Karpas-422 (cell line): ENCODE data around the gene SERPINB7. TPM values are rescaled to one million over a fixed set of nuclear protein-coding genes. Genes with fewer than 3 reads are reported as not detected.

Experiments
- DNase-seq: peaks from one replicate; pipeline ENCODE4 v3.0.0-alpha.2; 2015
- H2AFZ ChIP-seq: fragments of 200-600 bp; sonication (generic); 2 replicates; pipeline ENCODE4 v1.6.1; 2014; ENCODE audit warnings: antibody characterized with exemption, low read length, mixed read lengths
- H3K27ac ChIP-seq: fragments of 200-600 bp; sonication (generic); 2 replicates; pipeline ENCODE4 v1.5.1; 2014; ENCODE audit warnings: mild to moderate bottlenecking, low read length, moderate library complexity
- H3K27me3 ChIP-seq: fragments of 200-600 bp; sonication (generic); 2 replicates; pipeline ENCODE4 v1.6.1; 2014; ENCODE audit warnings: low read length, mixed read lengths
- H3K36me3 ChIP-seq: fragments of 200-600 bp; sonication (generic); 2 replicates; pipeline ENCODE4 v1.6.1; 2014; ENCODE audit warnings: low read length, mixed read lengths; ENCODE audit not compliant: insufficient read depth
- H3K4me1 ChIP-seq: fragments of 200-600 bp; sonication (generic); 2 replicates; pipeline ENCODE4 v1.6.1; 2014; ENCODE audit warnings: mild to moderate bottlenecking, low read length, mixed read lengths
- H3K4me2 ChIP-seq: fragments of 200-600 bp; sonication (generic); 2 replicates; pipeline ENCODE4 v1.6.1; 2014; ENCODE audit warnings: low read length, low read depth, mild to moderate bottlenecking; ENCODE audit not compliant: poor library complexity, severe bottlenecking
- H3K4me3 ChIP-seq: fragments of 200-600 bp; sonication (generic); 2 replicates; pipeline ENCODE4 v1.5.1; 2014; ENCODE audit warnings: mild to moderate bottlenecking, antibody characterized with exemption, low read length, mixed read lengths
- H3K79me2 ChIP-seq: fragments of 200-600 bp; sonication (generic); 2 replicates; pipeline ENCODE4 v1.6.1; 2014; ENCODE audit warnings: mild to moderate bottlenecking, low read length, mixed read lengths
- H3K9ac ChIP-seq: fragments of 200-600 bp; sonication (generic); 2 replicates; pipeline ENCODE4 v1.6.0; 2014; ENCODE audit warnings: low read length
- H3K9me2 ChIP-seq: fragments of 200-600 bp; sonication (generic), shearing (Covaris generic); replicated peaks from 2 replicates; pipeline ENCODE4 v1.6.0; 2014; ENCODE audit warnings: mild to moderate bottlenecking, low read length, moderate library complexity; ENCODE audit not compliant: insufficient read depth
- H3K9me3 ChIP-seq: fragments of 300-700, 200-600 bp; sonication (generic); 2 replicates; pipeline ENCODE4 v1.6.1; 2014; ENCODE audit warnings: low read length, mixed read lengths
- H4K20me1 ChIP-seq: fragments of 200-600 bp; sonication (generic); 2 replicates; pipeline ENCODE4 v1.6.1; 2014; ENCODE audit warnings: mild to moderate bottlenecking, antibody characterized with exemption, low read length, low read depth; ENCODE audit not compliant: insufficient read depth
- total RNA-seq: library from RNA; depleted of rRNA; stranded (reverse); fragments of >200 nt; shearing (Covaris generic); gene quantifications from 2 replicates; pipeline ENCODE4 v1.2.3, GENCODE V29; 2014; ENCODE audit warnings: low replicate concordance

Gene SERPINB7
- total RNA-seq, 1 experiment from 2014 or later: 2.8 TPM

DNA sequence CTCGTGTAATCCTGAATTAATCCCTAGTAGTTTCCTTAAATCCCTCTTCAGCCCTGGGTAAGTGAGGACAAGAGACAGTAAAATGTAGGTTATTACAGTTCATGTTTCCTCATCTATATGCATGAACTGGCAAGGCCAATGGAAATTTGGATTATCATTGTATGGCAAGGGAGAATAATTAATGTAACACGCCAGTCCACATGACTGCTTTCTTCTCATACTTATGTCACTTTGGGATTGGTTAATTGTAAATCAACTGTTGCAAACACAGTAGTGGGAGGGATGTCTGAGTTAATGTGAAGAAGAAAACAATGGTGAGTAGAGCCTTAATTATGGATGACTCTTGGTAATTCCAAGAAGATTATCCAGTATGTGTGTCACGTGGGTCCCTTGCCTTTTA is 1.7 kb upstream of the SERPINB7 start:
- Histone ChIP-seq H3K27me3 (0 out of 2 replicates have a peak, but pooled peaks cover 5% of the 10 kb centered on the region), H3K9me2 (no peaks in the 10 kb centered on the region), H3K9me3 (no peaks in the 10 kb centered on the region), H4K20me1 (no peaks in the 10 kb centered on the region), H3K4me1 (no peaks in the 10 kb centered on the region), H3K79me2 (no peaks in the 10 kb centered on the region), H3K9ac (no peak overlapping the region), H3K36me3 (no peaks in the 10 kb centered on the region), H2AFZ (no peak overlapping the region), H3K4me3 (no peak overlapping the region), H3K4me2 (no peak overlapping the region), H3K27ac (no peak overlapping the region)
- DNase-seq: no peak

DNA sequence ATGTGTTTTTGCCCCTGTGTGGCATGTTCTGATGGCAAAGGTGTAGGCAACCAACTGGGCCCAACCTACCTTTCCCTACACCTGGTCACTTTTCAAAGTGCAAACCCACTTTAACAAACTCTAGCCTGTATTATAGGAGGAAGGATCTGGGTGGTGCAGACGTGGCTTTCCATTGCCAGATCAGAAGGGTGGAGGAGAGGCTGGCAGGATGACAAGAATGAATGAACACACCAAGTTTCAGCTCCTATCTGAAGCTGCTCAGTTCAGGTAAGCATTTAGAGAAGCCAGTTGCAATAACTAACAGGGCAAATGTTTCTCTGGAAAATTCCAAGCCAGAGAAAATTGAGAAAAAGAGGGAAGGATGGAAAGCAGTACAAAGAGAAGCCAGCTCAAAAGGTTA is 707 bp upstream of the SERPINB7 start:
- H3K9ac ChIP-seq: no peak overlapping the region
- H4K20me1 ChIP-seq: no peaks in the 10 kb centered on the region
- no peak overlapping the region for H3K4me3 ChIP-seq
- H3K4me2 ChIP-seq: no peak overlapping the region
- H3K4me1 ChIP-seq: no peaks in the 10 kb centered on the region
- no peaks in the 10 kb centered on the region for H3K9me3 ChIP-seq
- H3K27ac ChIP-seq: no peak overlapping the region
- no peak for DNase-seq
- H3K36me3 ChIP-seq: no peaks in the 10 kb centered on the region
- 0 out of 2 replicates have a peak, but pooled peaks cover 4% of the 10 kb centered on the region for H3K27me3 ChIP-seq
- no peaks in the 10 kb centered on the region for H3K9me2 ChIP-seq
- H2AFZ ChIP-seq: no peak overlapping the region
- no peaks in the 10 kb centered on the region for H3K79me2 ChIP-seq

DNA sequence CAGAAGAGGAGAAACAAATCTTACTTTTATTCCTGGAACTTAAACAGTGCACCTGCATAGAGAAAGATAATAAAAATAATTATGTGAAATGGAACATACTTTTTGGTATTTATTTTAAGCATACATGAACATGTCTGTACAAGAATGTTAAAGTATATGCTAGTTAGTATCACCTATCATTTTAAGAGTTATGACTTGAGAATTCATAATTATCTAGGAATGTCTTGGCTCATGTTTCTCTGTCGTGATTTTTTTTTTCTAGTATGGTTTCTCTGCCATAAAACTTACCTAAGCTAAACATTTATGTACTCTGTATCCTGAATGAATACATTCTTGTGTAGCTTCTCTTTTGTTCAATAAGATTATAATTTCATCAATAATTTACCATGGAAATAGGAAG is 4.2 kb downstream of the SERPINB7 start:
- no peak overlapping the region for H3K27ac ChIP-seq
- no peaks in the 10 kb centered on the region for H3K4me1 ChIP-seq
- H2AFZ ChIP-seq: no peak overlapping the region
- H4K20me1 ChIP-seq: no peaks in the 10 kb centered on the region
- no peaks in the 10 kb centered on the region for H3K9me2 ChIP-seq
- no peak overlapping the region for H3K9ac ChIP-seq
- H3K79me2 ChIP-seq: no peaks in the 10 kb centered on the region
- no peaks in the 10 kb centered on the region for H3K9me3 ChIP-seq
- no peak overlapping the region for H3K4me2 ChIP-seq
- no peaks in the 10 kb centered on the region for H3K36me3 ChIP-seq
- H3K4me3 ChIP-seq: no peak overlapping the region
- DNase-seq: no peak
- 0 out of 2 replicates have a peak, but pooled peaks cover 2% of the 10 kb centered on the region for H3K27me3 ChIP-seq

DNA sequence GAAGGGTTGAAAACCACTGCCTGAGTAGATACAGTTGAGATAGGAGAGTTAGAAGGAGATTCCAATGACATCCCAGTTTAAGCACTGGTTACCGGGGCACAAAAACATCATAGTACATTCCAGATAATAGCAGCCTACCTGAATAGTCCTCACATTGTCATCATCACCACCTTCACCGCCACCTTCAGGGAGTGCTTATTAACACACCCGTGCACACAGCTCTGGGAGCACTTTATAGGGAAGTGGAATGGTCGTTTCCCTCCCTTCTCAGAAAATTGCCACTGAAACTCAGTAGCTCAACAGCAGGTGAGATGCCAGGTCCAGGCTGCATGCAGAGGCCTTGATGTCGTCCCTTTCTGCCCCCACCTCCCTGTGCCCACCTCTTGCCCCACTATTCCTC is 8.2 kb downstream of the SERPINB7 start:
- no peaks in the 10 kb centered on the region for H4K20me1 ChIP-seq
- no peaks in the 10 kb centered on the region for H3K79me2 ChIP-seq
- H3K4me3 ChIP-seq: no peak overlapping the region
- no peaks in the 10 kb centered on the region for H3K9me2 ChIP-seq
- no peaks in the 10 kb centered on the region for H3K4me1 ChIP-seq
- no peaks in the 10 kb centered on the region for H3K9me3 ChIP-seq
- no peaks in the 10 kb centered on the region for H3K27me3 ChIP-seq
- H3K4me2 ChIP-seq: no peak overlapping the region
- DNase-seq: peak; percentile 66
- H3K36me3 ChIP-seq: no peaks in the 10 kb centered on the region
- H2AFZ ChIP-seq: no peak overlapping the region
- H3K9ac ChIP-seq: no peak overlapping the region
- no peak overlapping the region for H3K27ac ChIP-seq

DNA sequence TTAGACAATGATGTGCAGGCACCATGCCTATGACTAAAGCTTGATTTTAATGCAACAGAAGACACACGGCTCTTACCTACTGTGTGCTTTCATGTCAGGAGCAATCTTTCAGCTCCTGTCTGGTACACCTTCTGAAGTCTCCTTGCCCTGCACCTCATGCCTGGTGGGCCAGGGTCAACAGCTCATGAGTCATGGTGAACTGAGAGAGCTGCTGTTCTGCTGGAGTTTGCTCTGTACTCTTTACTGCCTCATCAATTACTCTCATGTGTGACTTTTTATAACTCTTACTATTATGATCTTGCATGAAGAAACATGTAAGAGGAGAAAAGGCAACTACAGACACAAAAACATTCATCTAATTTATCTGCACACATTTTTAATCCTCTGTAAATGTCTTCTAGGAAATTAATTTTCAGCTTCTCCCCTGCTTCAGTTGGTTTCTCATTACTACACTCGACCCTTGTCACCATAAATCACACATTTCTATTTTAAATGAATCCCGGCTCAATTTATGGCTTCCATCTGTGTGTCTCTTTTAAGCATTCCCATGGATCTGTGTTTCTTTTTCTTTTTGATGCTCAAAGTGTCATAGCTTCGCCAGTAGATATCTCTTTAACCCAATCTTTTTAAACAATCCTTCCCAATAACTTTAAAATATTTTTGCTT is 9.7 kb downstream of the SERPINB7 start:
- Histone ChIP-seq H3K79me2 (no peaks in the 10 kb centered on the region), H3K9me3 (no peaks in the 10 kb centered on the region), H3K9ac (no peak overlapping the region), H3K36me3 (no peaks in the 10 kb centered on the region), H3K27me3 (no peaks in the 10 kb centered on the region), H4K20me1 (no peaks in the 10 kb centered on the region), H3K4me1 (no peaks in the 10 kb centered on the region), H3K4me3 (no peak overlapping the region), H3K27ac (no peak overlapping the region), H2AFZ (no peak overlapping the region), H3K4me2 (no peak overlapping the region), H3K9me2 (no peaks in the 10 kb centered on the region)
- no peak for DNase-seq

DNA sequence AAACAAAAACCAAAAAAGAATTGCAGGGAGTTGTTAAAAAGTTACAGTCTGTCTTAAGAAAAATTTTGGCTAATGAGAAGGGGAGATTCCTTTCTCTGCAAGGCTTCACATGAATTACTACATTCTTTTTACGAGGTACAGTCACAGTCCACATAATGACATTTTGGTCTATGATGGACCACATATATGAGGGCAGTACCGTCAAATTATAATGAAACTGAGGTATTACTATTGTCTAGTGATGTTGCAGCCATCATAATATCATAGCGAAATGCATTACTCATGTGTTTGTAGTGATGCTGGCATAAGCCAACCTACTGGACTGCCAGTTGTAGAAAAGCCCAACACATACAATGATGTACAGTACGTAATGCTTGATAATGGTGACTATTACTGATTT is 12.5 kb downstream of the SERPINB7 start:
- no peaks in the 10 kb centered on the region for H3K4me1 ChIP-seq
- no peaks in the 10 kb centered on the region for H3K27me3 ChIP-seq
- no peak overlapping the region for H2AFZ ChIP-seq
- no peaks in the 10 kb centered on the region for H3K9me3 ChIP-seq
- H3K4me2 ChIP-seq: no peak overlapping the region
- DNase-seq: no peak
- H3K27ac ChIP-seq: no peak overlapping the region
- no peaks in the 10 kb centered on the region for H3K36me3 ChIP-seq
- no peak overlapping the region for H3K4me3 ChIP-seq
- no peaks in the 10 kb centered on the region for H3K9me2 ChIP-seq
- no peaks in the 10 kb centered on the region for H3K79me2 ChIP-seq
- no peaks in the 10 kb centered on the region for H4K20me1 ChIP-seq
- no peak overlapping the region for H3K9ac ChIP-seq

DNA sequence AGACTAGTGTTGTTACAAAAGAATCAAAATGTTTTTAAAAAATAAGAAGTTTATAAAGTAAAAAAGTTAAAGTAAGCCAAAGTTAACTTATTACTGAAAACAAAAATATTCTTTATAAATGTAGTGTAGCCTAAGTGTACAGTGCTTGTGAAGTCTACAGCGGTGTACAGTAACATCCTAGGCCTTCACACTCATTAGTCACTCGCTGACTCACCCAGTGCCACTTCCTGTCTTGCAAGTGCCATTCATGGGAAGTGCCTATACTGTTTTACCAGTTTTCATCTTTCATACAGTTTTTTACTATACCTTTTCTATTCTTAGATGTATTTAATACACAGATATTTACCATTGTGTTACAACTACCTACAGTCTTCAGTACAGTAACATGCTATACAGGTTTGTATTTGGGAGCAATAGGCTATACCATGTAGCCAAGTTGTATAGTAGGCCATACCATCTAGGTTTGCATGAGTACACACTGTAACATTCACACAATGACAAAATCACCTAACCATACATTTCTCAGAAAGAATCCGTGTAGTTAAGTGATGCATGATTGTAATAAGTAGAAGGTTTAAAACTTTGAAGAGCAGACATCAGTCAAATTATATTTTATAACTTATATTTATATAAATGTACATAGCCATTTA is 13.4 kb downstream of the SERPINB7 start:
- Histone ChIP-seq H3K9ac (no peak overlapping the region), H3K4me2 (no peak overlapping the region), H3K9me2 (no peaks in the 10 kb centered on the region), H3K4me1 (no peaks in the 10 kb centered on the region), H3K79me2 (no peaks in the 10 kb centered on the region), H3K27ac (no peak overlapping the region), H3K4me3 (no peak overlapping the region), H3K36me3 (no peaks in the 10 kb centered on the region), H3K9me3 (no peaks in the 10 kb centered on the region), H4K20me1 (no peaks in the 10 kb centered on the region), H2AFZ (no peak overlapping the region), H3K27me3 (no peaks in the 10 kb centered on the region)
- no peak for DNase-seq

DNA sequence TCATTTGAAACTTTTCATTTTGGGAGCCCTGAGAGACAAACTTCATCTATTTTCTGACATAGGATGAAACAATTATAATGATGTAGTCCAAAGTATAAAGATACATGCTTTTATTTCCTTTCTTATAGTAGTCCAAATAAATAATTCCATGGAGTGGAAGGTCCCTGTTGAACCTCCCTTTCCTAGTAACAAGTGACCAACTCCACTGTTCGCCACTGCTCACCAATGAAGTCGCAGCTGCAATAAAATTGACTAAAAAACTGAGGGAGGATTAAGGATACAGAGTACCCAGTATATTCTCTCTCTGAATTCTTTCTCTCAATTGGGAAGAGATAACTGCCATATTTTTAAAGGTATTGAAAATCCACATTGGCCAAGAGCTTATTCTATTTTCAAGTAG is 14.1 kb downstream of the SERPINB7 start:
- no peak for DNase-seq
- no peak overlapping the region for H2AFZ ChIP-seq
- no peaks in the 10 kb centered on the region for H3K9me3 ChIP-seq
- no peaks in the 10 kb centered on the region for H3K4me1 ChIP-seq
- no peaks in the 10 kb centered on the region for H3K36me3 ChIP-seq
- no peaks in the 10 kb centered on the region for H3K79me2 ChIP-seq
- H4K20me1 ChIP-seq: no peaks in the 10 kb centered on the region
- H3K9me2 ChIP-seq: no peaks in the 10 kb centered on the region
- no peak overlapping the region for H3K9ac ChIP-seq
- H3K4me2 ChIP-seq: no peak overlapping the region
- H3K27me3 ChIP-seq: no peaks in the 10 kb centered on the region
- H3K27ac ChIP-seq: no peak overlapping the region
- H3K4me3 ChIP-seq: no peak overlapping the region
